Measurements from ENCODE around the gene DVL3. TPM values are rescaled to one million over a fixed set of nuclear protein-coding genes. Genes with fewer than 3 reads are reported as not detected.

DVL3 gene
- total RNA-seq, 1 donor from 2014 or later, result 39.0 TPM

GRCh38 chr3:184174284-184174645 is 19.1 kb downstream of the DVL3 start:
- Histone ChIP-seq H3K27ac (peak overlapping the region; percentile 53), H3K27me3 (no peaks in the 10 kb centered on the region), H3K36me3 (peaks cover 0 to 54% of the 10 kb centered on the region in 2 donors), H3K4me1 (peaks cover 33% of the 10 kb centered on the region), H3K9me3 (no peaks in the 10 kb centered on the region), H3K4me3 (peak overlapping the region in 1 of 2 donors; percentile 78)
- intact Hi-C loops (cut with DNase I), result no loop called here
- DNase-seq (ENCODE audit: extremely low spot score in 2 of 2), result no peak
- no peak for TF ChIP-seq POLR2A (IDR thresholded peaks at IDR 0.05)
- TF ChIP-seq, protein P1, sequence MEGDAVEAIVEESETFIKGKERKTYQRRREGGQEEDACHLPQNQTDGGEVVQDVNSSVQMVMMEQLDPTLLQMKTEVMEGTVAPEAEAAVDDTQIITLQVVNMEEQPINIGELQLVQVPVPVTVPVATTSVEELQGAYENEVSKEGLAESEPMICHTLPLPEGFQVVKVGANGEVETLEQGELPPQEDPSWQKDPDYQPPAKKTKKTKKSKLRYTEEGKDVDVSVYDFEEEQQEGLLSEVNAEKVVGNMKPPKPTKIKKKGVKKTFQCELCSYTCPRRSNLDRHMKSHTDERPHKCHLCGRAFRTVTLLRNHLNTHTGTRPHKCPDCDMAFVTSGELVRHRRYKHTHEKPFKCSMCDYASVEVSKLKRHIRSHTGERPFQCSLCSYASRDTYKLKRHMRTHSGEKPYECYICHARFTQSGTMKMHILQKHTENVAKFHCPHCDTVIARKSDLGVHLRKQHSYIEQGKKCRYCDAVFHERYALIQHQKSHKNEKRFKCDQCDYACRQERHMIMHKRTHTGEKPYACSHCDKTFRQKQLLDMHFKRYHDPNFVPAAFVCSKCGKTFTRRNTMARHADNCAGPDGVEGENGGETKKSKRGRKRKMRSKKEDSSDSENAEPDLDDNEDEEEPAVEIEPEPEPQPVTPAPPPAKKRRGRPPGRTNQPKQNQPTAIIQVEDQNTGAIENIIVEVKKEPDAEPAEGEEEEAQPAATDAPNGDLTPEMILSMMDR (IDR thresholded peaks at IDR 0.05), result no peak

DNA sequence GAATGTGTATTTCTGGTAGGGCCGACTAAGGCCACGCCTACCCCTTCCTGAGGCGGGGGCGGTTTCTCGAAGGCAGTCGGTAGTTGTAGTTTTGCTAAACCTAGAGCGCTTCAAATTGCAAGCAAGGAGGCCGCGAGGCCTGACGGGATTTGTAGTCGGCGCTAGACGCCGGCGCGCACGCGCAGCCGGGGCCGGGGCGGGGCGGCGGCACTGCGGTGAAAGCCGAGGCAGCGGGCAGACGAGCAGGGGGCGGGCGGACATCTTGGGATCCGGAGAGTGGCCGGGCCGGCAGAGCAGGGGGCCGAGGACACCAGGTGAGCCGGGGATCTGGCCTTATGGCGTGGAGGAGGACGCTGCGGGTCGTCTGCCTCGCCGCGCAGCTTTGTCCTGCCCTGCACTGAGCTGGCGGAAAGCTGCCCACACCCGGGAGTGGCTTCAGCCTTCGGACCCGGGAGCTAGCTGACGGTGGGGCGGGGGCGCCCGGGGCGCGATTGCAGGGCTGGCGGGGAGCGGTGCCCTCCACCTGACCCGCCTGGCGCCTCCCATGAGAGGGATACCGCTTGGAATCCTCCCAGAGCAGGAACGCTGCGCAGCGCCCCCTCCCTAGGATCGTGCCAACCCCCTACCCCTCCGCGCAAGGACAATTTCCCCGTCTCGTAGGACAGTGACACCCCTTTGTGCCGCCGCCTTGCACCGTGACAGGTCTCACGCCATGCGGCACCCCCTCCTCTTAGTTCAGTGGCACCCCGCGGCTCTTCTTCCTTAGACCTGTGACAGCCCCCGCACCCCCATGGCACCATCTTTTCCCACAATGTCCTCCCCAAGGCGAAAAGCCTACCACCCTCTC is 19.7 kb downstream of the DVL3 start, which contains the start of gene AP2M1:
Gene AP2M1, plus strand, starts transcription at position 210 of the 847 bp plus-strand sequence. CDS start 2,139 bp downstream, outside the sequence.
- peak within 1 kb of the TSS; percentile 94 for H3K27ac ChIP-seq
- H3K4me1 ChIP-seq, result peaks cover 33% of the 10 kb centered on the region
- intact Hi-C loops (cut with DNase I), result no loop called here
- H3K36me3 ChIP-seq, result peaks cover 0 to 55% of the 10 kb centered on the region in 2 donors
- H3K9me3 ChIP-seq, result no peaks in the 10 kb centered on the region
- no peaks in the 10 kb centered on the region for H3K27me3 ChIP-seq
- DNase-seq (ENCODE audit: extremely low spot score in 2 of 2), result peak in 1 of 2 donors; percentile 99
- H3K4me3 ChIP-seq, result peak within 1 kb of the TSS; percentile 78 to 98
- TF ChIP-seq POLR2A (IDR thresholded peaks at IDR 0.05) (peak in 1 of 2 donors; percentile 88), POLR2AphosphoS5 (IDR thresholded peaks at IDR 0.05; ENCODE audit: insufficient read depth in 1 of 2, low read depth in 1 of 2) (peak; percentile 90 to 91)
- TF ChIP-seq, protein P1 (IDR thresholded peaks at IDR 0.05), result no peak

DNA sequence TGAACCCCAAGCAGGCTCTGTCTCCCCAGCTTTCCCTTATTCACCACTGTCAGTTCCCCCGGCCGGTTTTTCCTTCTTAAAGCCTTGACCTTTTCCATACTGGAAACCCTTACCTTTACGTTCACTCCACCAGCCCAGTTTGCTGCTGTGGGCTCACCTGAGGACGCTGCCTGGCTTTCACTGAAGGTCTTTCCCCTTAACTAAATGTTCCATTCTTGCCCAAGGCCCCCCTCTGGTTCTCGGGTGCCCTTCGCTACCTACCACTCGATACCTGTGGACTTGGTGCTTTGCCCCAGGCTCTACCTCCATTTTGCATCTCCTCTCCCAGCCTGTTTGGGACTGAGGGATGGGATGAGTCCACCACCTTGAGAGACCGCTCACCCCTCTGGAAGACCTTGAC is 20.3 kb downstream of the DVL3 start:
- H3K36me3 ChIP-seq, result peaks cover 0 to 55% of the 10 kb centered on the region in 2 donors
- intact Hi-C loops (cut with DNase I), result no loop called here
- TF ChIP-seq POLR2AphosphoS5 (IDR thresholded peaks at IDR 0.05; ENCODE audit: insufficient read depth in 1 of 2, low read depth in 1 of 2), result no peak
- H3K27me3 ChIP-seq, result no peaks in the 10 kb centered on the region
- DNase-seq (ENCODE audit: extremely low spot score in 2 of 2), result no peak
- H3K4me1 ChIP-seq, result peaks cover 33% of the 10 kb centered on the region
- peak overlapping the region; percentile 78 to 98 for H3K4me3 ChIP-seq
- H3K27ac ChIP-seq, result peak overlapping the region; percentile 94
- H3K9me3 ChIP-seq, result no peaks in the 10 kb centered on the region

- H3K4me1 ChIP-seq, result peaks cover 33% of the 10 kb centered on the region
- intact Hi-C loops (cut with DNase I), result no loop called here
These were observed 20.8 kb downstream of the DVL3 start for GRCh38 chr3:184175981-184176376.

More at GRCh38 chr3:184175981-184176376, 20.8 kb downstream of the DVL3 start:
- Histone ChIP-seq H3K4me3 (peak overlapping the region; percentile 78 to 98), H3K9me3 (no peaks in the 10 kb centered on the region), H3K27ac (peak overlapping the region; percentile 94), H3K27me3 (no peaks in the 10 kb centered on the region), H3K36me3 (peaks cover 0 to 55% of the 10 kb centered on the region in 2 donors)
- TF ChIP-seq POLR2AphosphoS5 (IDR thresholded peaks at IDR 0.05; ENCODE audit: insufficient read depth in 1 of 2, low read depth in 1 of 2), result no peak
- TF ChIP-seq POLR2A (IDR thresholded peaks at IDR 0.05), result no peak
- TF ChIP-seq, protein P1 (IDR thresholded peaks at IDR 0.05), result no peak
- no peak for DNase-seq (ENCODE audit: extremely low spot score in 2 of 2)
